ENCODE measurements around the gene SP3. TPM values are rescaled to one million over a fixed set of nuclear protein-coding genes. Genes with fewer than 3 reads are reported as not detected.

The SP3 gene
- total RNA-seq, 2 experiments from 2014 or later, result 80.5 to 84.0 TPM

- Mint-ChIP-seq H3K4me3 (no peak overlapping the region), H3K9me3 (no peaks in the 10 kb centered on the region), H3K27ac (no peak overlapping the region), H3K36me3 (ENCODE audit: low read depth) (no peaks in the 10 kb centered on the region), H3K27me3 (peaks cover 2% of the 10 kb centered on the region), H3K4me1 (ENCODE audit: low read depth) (no peaks in the 10 kb centered on the region)
- no peak for ATAC-seq
- DNase-seq, result no peak
- TF ChIP-seq CTCF (IDR thresholded peaks at IDR 0.05), result no peak
- POLR2A ChIA-PET, result no interaction called here
- intact Hi-C loops (cut with micrococcal nuclease), result no loop called here
- CTCF ChIA-PET, result no interaction called here
These were observed 33.2 kb upstream of the SP3 start for GRCh38 chr2:173998386-173998785.

GRCh38 chr2:173997753-173998152 lies 32.6 kb upstream of the SP3 start:
- no peak for DNase-seq
- Mint-ChIP-seq H3K36me3 (ENCODE audit: low read depth) (no peaks in the 10 kb centered on the region), H3K9me3 (no peaks in the 10 kb centered on the region), H3K27me3 (peaks cover 2% of the 10 kb centered on the region), H3K27ac (no peak overlapping the region), H3K4me3 (no peak overlapping the region), H3K4me1 (ENCODE audit: low read depth) (no peaks in the 10 kb centered on the region)
- POLR2A ChIA-PET, result no interaction called here
- TF ChIP-seq CTCF (IDR thresholded peaks at IDR 0.05), result no peak
- intact Hi-C loops (cut with micrococcal nuclease), result no loop called here
- no peak for ATAC-seq
- CTCF ChIA-PET, result no interaction called here

GRCh38 chr2:173997269-173997668 lies 32.1 kb upstream of the SP3 start:
- H3K4me3 Mint-ChIP-seq, result no peak overlapping the region
- H3K27me3 Mint-ChIP-seq, result peaks cover 2% of the 10 kb centered on the region
- no peaks in the 10 kb centered on the region for H3K4me1 Mint-ChIP-seq (ENCODE audit: low read depth)
- TF ChIP-seq CTCF (IDR thresholded peaks at IDR 0.05), result no peak
- H3K36me3 Mint-ChIP-seq (ENCODE audit: low read depth), result no peaks in the 10 kb centered on the region
- ChIA-PET POLR2A (interaction anchor here (0.6 kb wide), 1 partner anchor 258 kb away, joined by 3 read pairs; no protein-coding TSS in a partner anchor), CTCF (no interaction called here)
- H3K27ac Mint-ChIP-seq, result no peak overlapping the region
- intact Hi-C loops (cut with micrococcal nuclease), result no loop called here
- no peak for ATAC-seq
- H3K9me3 Mint-ChIP-seq, result no peaks in the 10 kb centered on the region
- DNase-seq, result no peak

GRCh38 chr2:173996766-173997165 lies 31.6 kb upstream of the SP3 start:
- ATAC-seq (no peak), DNase-seq (no peak)
- intact Hi-C loops (cut with micrococcal nuclease), result no loop called here
- Mint-ChIP-seq H3K27ac (no peak overlapping the region), H3K36me3 (ENCODE audit: low read depth) (no peaks in the 10 kb centered on the region), H3K27me3 (peaks cover 2% of the 10 kb centered on the region), H3K4me1 (ENCODE audit: low read depth) (no peaks in the 10 kb centered on the region), H3K4me3 (no peak overlapping the region), H3K9me3 (no peaks in the 10 kb centered on the region)
- no peak for TF ChIP-seq CTCF (IDR thresholded peaks at IDR 0.05)
- POLR2A ChIA-PET, result interaction anchor here (0.6 kb wide), 1 partner anchor 258 kb away, joined by 3 read pairs; no protein-coding TSS in a partner anchor
- CTCF ChIA-PET, result no interaction called here

- ATAC-seq (no peak), DNase-seq (no peak)
- no peaks in the 10 kb centered on the region for H3K4me1 Mint-ChIP-seq (ENCODE audit: low read depth)
- no peak for TF ChIP-seq CTCF (IDR thresholded peaks at IDR 0.05)
- ChIA-PET CTCF (no interaction called here), POLR2A (no interaction called here)
- H3K9me3 Mint-ChIP-seq, result no peaks in the 10 kb centered on the region
- H3K27me3 Mint-ChIP-seq, result no peaks in the 10 kb centered on the region
- H3K36me3 Mint-ChIP-seq (ENCODE audit: low read depth), result no peaks in the 10 kb centered on the region
- no peak overlapping the region for H3K27ac Mint-ChIP-seq
- intact Hi-C loops (cut with micrococcal nuclease), result no loop called here
- H3K4me3 Mint-ChIP-seq, result no peak overlapping the region
These were observed 28.3 kb upstream of the SP3 start for GRCh38 chr2:173993459-173993858.

Data from activated CD8-positive, alpha-beta T cell treated with anti-CD3 and anti-CD28 coated beads for 36 hours (primary cell).